OCI-LY7 (cell line): ENCODE results near the gene ECEL1.

Experiments used
- CTCF ChIP-seq: fragments of 200-600 bp; sonication (generic); conservative IDR thresholded peaks from 2 replicates; pipeline ENCODE4 v1.5.1; 2014; ENCODE audit warnings: mild to moderate bottlenecking, antibody characterized with exemption, low read length, moderate library complexity, mixed read lengths
- EZH2phosphoT487 ChIP-seq: fragments of 200-600 bp; sonication (generic); IDR thresholded peaks from 2 replicates; pipeline ENCODE4 v1.6.1; 2018; ENCODE audit warnings: low read depth, borderline replicate concordance, mild to moderate bottlenecking, mixed run types, antibody characterized with exemption, low read length, moderate library complexity, mixed read lengths

- TF ChIP-seq CTCF (no peak), EZH2phosphoT487 (no peak)
Observed at GRCh38 chr2:232488097-232488711, 570 bp upstream of the ECEL1 start.
